BE2C (cell line): ENCODE measurements around the gene USP50.

ENCODE experiments used
- DNase-seq: peaks from one replicate; pipeline ENCODE4 v3.0.0-alpha.2; 2020
- H3K27me3 ChIP-seq: fragments of 250-450 bp; sonication (Bioruptor Pico); 2 replicates; pipeline ENCODE4 v1.5.1; 2020; ENCODE audit warnings: mild to moderate bottlenecking
- H3K36me3 ChIP-seq: fragments of 250-450 bp; sonication (Bioruptor Pico); 2 replicates; pipeline ENCODE4 v1.5.1; 2020; ENCODE audit warnings: mild to moderate bottlenecking
- H3K4me1 ChIP-seq: fragments of 250-450 bp; sonication (Bioruptor Pico); 2 replicates; pipeline ENCODE4 v1.5.1; 2020
- H3K4me3 ChIP-seq: 2 replicates; pipeline ENCODE4 v1.5.1; 2011; ENCODE audit warnings: low read depth, low read length
- H3K9me3 ChIP-seq: fragments of 250-450 bp; sonication (Bioruptor Pico); 2 replicates; pipeline ENCODE4 v1.5.1; 2020
- CTCF ChIP-seq: IDR thresholded peaks from 2 replicates; pipeline ENCODE4 v1.5.1; 2012; ENCODE audit warnings: mild to moderate bottlenecking, low read depth, low read length

USP50 gene

GRCh38 chr15:50563756-50564155 is 17.3 kb upstream of the USP50 start:
- no peaks in the 10 kb centered on the region for H3K27me3 ChIP-seq
- H3K4me1 ChIP-seq: no peaks in the 10 kb centered on the region
- no peak for DNase-seq
- TF ChIP-seq CTCF: no peak
- H3K36me3 ChIP-seq: peaks cover 38% of the 10 kb centered on the region
- no peak overlapping the region for H3K4me3 ChIP-seq
- H3K9me3 ChIP-seq: no peaks in the 10 kb centered on the region

- Histone ChIP-seq H3K9me3 (no peaks in the 10 kb centered on the region), H3K4me3 (no peak overlapping the region), H3K4me1 (no peaks in the 10 kb centered on the region), H3K36me3 (peaks cover 42% of the 10 kb centered on the region), H3K27me3 (no peaks in the 10 kb centered on the region)
- DNase-seq: no peak
- no peak for TF ChIP-seq CTCF
These were observed 16.5 kb upstream of the USP50 start for GRCh38 chr15:50562735-50563640.

- no peak for DNase-seq
- H3K36me3 ChIP-seq: peaks cover 22% of the 10 kb centered on the region
- no peaks in the 10 kb centered on the region for H3K27me3 ChIP-seq
- H3K4me3 ChIP-seq: no peak overlapping the region
- H3K9me3 ChIP-seq: no peaks in the 10 kb centered on the region
- no peak for TF ChIP-seq CTCF
- H3K4me1 ChIP-seq: no peaks in the 10 kb centered on the region
These were observed 11.5 kb upstream of the USP50 start for GRCh38 chr15:50558012-50558411.

- no peak for TF ChIP-seq CTCF
- DNase-seq: no peak
- peaks cover 11% of the 10 kb centered on the region for H3K36me3 ChIP-seq
- no peak overlapping the region for H3K4me3 ChIP-seq
- H3K27me3 ChIP-seq: no peaks in the 10 kb centered on the region
- no peaks in the 10 kb centered on the region for H3K4me1 ChIP-seq
- no peaks in the 10 kb centered on the region for H3K9me3 ChIP-seq
These were observed 10.3 kb upstream of the USP50 start for GRCh38 chr15:50556642-50557371.

GRCh38 chr15:50552238-50552637 is 5.8 kb upstream of the USP50 start:
- H3K4me1 ChIP-seq: no peaks in the 10 kb centered on the region
- H3K4me3 ChIP-seq: no peak overlapping the region
- no peak for TF ChIP-seq CTCF
- H3K27me3 ChIP-seq: no peaks in the 10 kb centered on the region
- no peaks in the 10 kb centered on the region; the same call in 1 of the 2 replicates for H3K36me3 ChIP-seq
- H3K9me3 ChIP-seq: no peaks in the 10 kb centered on the region
- DNase-seq: no peak

GRCh38 chr15:50549326-50549725 is 2.9 kb upstream of the USP50 start:
- Histone ChIP-seq H3K27me3 (peaks cover 7% of the 10 kb centered on the region), H3K4me3 (no peak overlapping the region), H3K9me3 (no peaks in the 10 kb centered on the region), H3K4me1 (no peaks in the 10 kb centered on the region), H3K36me3 (no peaks in the 10 kb centered on the region)
- no peak for TF ChIP-seq CTCF
- DNase-seq: no peak
